H4 (cell line): ENCODE measurements around the gene RBM39. TPM values are rescaled to one million over a fixed set of nuclear protein-coding genes. Genes with fewer than 3 reads are reported as not detected.
A peak's percentile ranks its signal among the peaks of the same experiment; 100 is the strongest.
"Not testable (repeated sequence)": the region's sequence is repeated elsewhere in the genome, so short reads cannot be mapped to it uniquely, and the experiment has no call there.

ENCODE experiments used
- DNase-seq: peaks from one replicate; pipeline ENCODE4 v3.0.0-alpha.2; 2015; ENCODE audit warnings: low spot score
- total RNA-seq: library from RNA; depleted of rRNA; stranded (reverse); fragments of >200 nt; shearing (Covaris generic); gene quantifications from 2 replicates; pipeline ENCODE4 v1.2.3, GENCODE V29; 2014; rRNA removed

RBM39 gene
- 162 and 164 TPM in 2 replicates for total RNA-seq

- peak; percentile 99 for DNase-seq
Measured at GRCh38 chr20:35741892-35742740, at the start of gene RBM39. TSS of gene RBM39 (minus strand) at chr20:35742260. CDS start at chr20:35740874, 1,386 bp downstream.

- no peak for DNase-seq
Measured at GRCh38 chr20:35791821-35792220, 49.8 kb upstream of the RBM39 start.

DNA sequence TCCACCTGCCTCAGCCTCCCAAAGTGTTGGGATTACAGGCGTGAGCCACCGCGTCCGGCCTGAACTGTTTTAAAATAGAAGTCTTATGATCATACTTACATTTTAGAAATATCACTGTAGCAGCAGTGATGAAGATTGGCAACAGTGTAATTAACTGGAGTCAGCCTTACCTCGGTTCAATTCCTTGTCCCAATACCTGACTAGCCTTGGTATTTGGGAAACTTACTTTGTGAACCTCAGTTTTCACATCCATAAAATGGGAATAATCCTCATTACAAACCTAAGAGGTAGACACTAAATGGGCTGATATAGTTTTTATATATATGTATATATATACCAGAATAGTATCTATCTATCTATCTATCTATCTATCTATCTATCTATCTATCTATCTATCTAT is 49.0 kb upstream of the RBM39 start:
- DNase-seq: no peak

DNA sequence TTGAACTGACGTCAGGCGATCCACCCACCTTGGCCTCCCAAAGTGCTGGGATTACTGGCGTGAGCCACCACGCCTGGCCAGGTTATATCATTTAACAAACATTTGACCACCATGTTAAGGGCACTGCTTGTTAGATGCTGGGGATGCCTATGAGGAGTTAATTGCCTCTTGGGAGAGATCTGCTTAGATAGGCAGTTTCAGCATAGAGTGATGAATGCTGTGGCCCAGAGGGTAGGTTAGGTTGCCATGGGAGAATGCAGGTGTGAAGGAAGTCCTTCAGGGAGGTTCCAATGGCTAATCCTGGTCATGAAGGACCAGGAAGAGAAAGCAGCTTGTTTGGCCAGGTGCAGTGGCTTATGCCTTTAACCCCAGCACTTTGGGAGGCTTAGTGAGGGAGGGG is 46.7 kb upstream of the RBM39 start:
- no peak for DNase-seq

DNA sequence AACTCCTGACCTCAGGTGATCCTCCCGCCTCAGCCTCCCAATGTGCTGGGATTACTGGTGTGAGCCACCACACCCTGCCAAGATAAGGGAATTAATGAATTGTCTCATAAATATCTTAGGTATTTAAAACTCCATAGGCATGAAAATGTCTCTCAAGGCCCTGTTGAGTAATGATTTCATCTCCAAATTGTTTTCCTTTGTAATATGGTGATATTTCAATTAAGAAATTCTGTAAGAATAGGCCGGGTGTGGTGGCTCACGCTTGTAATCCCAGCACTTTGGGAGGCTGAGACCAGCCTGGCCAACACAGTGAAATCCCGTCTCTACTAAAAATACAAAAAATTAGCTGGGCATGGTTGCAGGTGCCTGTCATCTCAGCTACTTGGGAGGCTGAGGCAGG is 43.5 kb upstream of the RBM39 start:
- not testable (repeated sequence) for DNase-seq

DNA sequence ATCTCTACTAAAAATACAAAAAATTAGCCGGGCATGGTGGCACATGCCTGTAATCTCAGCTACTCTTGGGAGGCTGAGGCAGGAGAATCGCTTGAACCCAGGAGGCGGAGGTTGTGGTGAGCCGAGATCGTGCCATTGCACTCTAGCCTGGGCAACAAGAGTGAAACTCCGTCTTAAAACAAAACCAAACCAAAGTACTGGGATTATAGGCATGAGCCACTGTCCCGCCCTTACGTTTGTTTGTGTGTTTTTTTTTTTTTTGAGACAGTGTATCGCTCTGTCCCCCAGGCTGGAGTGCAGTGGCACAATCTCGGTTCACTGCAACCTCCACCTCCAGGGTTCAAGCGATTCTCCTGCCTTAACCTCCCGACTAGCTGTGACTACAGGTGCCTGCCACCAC is 41.8 kb upstream of the RBM39 start:
- not testable (repeated sequence) for DNase-seq

DNA sequence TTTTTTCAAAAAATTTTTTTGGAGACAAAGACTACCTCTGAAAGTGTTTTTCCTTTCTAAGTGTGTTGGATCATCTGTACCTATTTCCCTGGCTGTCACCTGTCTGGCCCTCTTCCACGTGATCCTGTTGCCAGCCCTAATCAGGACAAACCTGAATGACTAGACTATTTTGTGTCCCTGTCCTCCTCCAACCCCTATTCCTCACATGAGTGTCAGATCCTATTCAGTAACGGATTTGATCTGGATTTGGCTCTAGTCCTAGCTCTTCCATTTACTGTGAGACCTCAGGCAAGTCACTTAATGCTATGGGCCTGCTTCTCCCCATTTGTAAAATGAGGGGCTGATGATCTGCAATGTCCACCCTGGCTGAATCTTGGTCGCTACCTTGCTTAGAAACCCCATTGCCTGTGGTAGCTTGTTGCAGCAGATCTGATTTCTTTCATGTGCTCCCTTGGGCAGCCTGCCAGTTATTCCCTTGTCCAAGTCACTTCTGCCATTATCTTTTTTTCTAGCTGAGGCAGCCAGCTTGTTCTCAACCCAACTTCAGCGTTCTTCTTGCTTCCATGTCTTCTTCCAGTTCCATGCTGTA is 34.5 kb upstream of the RBM39 start:
- no peak for DNase-seq

DNA sequence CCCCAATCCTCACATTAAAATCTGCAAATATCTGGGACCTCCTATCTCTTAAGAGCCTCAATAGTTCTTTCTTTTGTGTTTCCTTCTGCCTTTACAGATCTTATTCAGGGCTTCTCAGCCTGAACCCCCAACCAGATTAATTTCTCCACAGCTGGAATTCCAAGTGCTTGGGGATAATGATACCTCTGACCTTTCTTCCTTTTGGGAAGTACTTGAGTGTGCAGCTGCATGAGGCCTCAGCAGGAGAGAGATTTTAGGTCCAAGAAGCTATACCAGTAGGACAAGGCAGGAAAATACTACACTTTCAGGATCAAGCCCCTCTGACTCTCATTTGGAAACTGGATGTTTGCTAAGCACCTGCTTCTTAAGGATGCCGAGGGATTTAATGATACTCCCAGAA is 32.3 kb upstream of the RBM39 start:
- DNase-seq: no peak

GRCh38 chr20:35773154-35773751 is 31.2 kb upstream of the RBM39 start:
- DNase-seq: no peak

GRCh38 chr20:35772563-35773058 is 30.6 kb upstream of the RBM39 start:
- no peak for DNase-seq

DNA sequence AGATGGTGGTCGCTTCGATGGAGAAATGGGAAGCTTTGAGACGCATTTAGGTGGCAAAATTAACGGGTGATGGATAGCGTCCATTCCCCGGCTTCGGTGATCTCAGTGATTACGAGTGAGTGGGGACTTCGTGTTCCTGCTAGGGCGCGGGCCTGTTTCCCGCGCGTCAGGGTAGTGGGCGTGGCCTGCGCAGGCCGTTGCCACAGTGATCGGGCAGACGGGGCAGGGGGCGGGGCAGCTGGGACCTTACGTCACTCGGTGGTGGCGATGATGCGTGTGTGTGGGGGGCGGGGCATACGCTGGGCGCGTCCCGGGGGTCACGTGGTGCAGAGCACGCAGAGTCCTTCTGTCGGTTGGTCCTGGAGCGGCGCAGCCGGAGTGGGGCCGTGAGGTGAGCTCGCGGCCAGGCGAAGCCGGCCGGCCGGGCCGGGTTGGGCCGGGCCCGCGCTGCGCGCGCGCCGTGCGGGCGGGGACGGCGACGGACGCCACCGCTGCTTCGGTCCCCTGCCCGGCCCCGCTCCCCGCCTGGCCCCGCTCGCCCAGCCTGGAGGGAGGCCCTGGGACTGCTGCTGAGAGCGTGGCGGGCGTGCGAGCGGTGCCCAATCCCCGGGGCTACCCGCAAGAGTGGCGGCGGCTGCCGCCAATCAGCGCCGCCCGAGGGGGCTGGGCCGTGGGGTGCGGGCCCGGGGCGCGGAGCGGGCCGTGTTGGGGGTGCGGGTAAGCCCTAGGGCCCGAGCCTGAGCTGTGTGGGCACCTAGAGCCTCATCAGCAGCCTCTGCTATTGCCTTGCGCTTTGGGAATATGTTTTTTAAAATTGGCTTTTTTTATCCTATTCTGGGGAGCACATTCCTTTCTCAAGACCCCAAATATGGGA is 29.9 kb upstream of the RBM39 start, which contains the start of gene PHF20:
Gene PHF20, plus strand, starts transcription at position 327 of the 874 bp plus-strand sequence. CDS start 29,508 bp downstream, outside the sequence.
- DNase-seq: peak; percentile 95

DNA sequence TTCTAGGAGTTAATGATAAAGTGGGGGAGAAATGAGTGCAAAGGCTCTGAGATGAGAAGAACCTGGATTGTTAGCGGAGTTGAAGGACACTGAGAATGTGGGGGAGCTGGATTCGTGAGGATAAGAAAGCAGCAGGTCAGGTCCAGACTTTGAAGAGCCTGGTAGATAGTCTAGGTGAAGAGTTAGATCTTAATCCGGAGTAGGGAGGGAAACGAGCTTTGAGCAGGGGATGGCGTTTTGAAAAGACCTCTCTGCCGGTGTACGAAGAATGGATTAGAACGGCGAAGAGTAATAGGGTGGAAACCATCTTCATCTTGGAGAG is 29.3 kb upstream of the RBM39 start:
- no peak for DNase-seq

GRCh38 chr20:35768731-35769664 is 26.9 kb upstream of the RBM39 start:
- DNase-seq: peak; percentile 90

- DNase-seq: no peak
Measured at GRCh38 chr20:35767683-35768481, 25.8 kb upstream of the RBM39 start.

- DNase-seq: no peak
Measured at GRCh38 chr20:35766843-35767242, 24.8 kb upstream of the RBM39 start.

DNA sequence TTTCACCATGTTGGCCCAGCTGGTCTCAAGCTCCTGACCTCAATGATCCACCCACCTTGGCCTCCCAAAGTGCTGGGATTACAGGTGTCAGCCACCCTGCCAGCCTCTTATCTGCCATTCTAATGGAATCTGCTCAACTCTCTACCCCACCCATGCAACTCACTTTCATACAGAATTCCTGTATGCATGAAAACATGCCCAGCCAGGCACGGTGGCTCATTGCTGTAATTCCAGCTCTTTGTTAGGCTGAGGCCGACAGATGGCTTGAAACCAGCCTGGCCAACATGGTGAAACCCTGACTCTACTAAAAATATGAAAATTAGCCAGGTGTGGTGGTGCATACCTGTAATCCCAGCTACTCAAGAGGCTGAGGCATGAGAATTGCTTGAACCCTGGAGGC is 22.9 kb upstream of the RBM39 start:
- not testable (repeated sequence) for DNase-seq

DNA sequence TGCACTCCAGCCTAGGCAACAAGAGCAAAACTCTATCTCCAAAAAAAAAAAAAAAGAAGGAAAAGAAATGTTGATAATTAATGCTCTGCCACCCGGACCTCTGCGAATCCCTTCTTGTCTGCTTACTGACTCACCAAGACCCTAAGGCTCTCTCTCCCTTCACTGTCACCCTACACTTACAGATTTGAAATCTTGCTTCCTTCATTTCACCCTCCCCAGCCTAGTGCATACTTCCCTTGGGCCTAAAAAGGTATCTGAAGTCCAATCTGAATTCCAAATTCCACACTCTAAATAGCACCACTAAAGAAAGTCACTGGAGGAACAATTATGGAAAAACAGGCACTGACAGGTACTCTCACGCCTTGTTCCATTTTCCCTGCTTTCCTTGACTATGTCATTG is 20.4 kb upstream of the RBM39 start:
- DNase-seq: no peak

DNA sequence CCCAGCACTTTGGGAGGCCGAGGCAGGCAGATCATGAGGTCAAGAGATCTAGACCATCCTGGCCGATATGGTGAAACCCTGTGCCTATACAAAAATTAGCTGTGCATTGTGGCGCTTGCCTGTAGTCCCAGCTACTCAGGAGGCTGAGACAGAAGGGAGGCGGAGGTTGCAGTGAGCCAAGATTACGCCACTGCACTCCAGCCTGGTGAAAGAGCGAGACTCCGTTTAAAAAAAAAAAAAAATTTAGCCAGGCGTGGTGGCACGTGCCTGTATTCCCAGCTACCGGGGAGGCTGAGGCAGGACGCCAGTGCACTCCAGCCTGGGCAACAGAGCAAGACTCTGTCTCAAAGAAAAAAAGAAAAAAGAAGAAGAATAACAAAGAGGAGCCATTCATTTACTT is 19.5 kb upstream of the RBM39 start:
- DNase-seq: not testable (repeated sequence)

- DNase-seq: no peak
Measured at GRCh38 chr20:35757098-35757705, 15.1 kb upstream of the RBM39 start.
